Tibial nerve (tissue), 4 donors: Measurements from ENCODE around the gene ZNF597. TPM values are rescaled to one million over a fixed set of nuclear protein-coding genes. Genes with fewer than 3 reads are reported as not detected.
"Not testable (repeated sequence)": the region's sequence is repeated elsewhere in the genome, so short reads cannot be mapped to it uniquely, and the experiment has no call there.

Experiments
- DNase-seq, 2 donors: peaks; one replicate each; pipeline ENCODE4 v3.0.0-alpha.2; 2019; ENCODE audit warnings: low spot score in 2 of 2
- H3K27ac ChIP-seq, 4 donors: fragments of 200-600 bp; sonication (generic) in 3 of 4; one replicate each; pipeline ENCODE4 v1.5.1; 2017 to 2019; ENCODE audit warnings: mild to moderate bottlenecking in 1 of 4
- H3K27me3 ChIP-seq, 2 donors: fragments of 200-600 bp; sonication (generic) in 1 of 2; one replicate each; pipeline versions ENCODE4 v1.5.1 to v1.6.0; 2017 to 2019
- H3K36me3 ChIP-seq, 3 donors: fragments of 200-600 bp; sonication (generic); one replicate each; pipeline ENCODE4 v1.5.1; 2018 to 2019
- H3K4me1 ChIP-seq, 4 donors: fragments of 200-600 bp; sonication (generic) in 3 of 4; one replicate each; pipeline ENCODE4 v1.5.1; 2017 to 2019
- H3K4me3 ChIP-seq, 4 donors: fragments of 200-600 bp; sonication (generic) in 3 of 4; one replicate each; pipeline ENCODE4 v1.5.1; 2017 to 2019; ENCODE audit warnings: mild to moderate bottlenecking in 1 of 4, moderate library complexity in 1 of 4
- H3K9me3 ChIP-seq, 4 donors: fragments of 200-600 bp; sonication (generic) in 3 of 4; one replicate each; pipeline ENCODE4 v1.5.1; 2017 to 2019
- EP300 ChIP-seq, 2 donors: sonication (generic); formaldehyde crosslinking; IDR thresholded peaks; one replicate each; pipeline ENCODE4 v1.6.1; 2017; ENCODE audit warnings: antibody characterized with exemption in 2 of 2, mild to moderate bottlenecking in 1 of 2
- POLR2A ChIP-seq, 2 donors: fragments of 450-650 bp; IDR thresholded peaks; one replicate each; pipeline ENCODE4 v1.6.1; 2017; ENCODE audit warnings: antibody characterized with exemption in 2 of 2, mild to moderate bottlenecking in 2 of 2, moderate library complexity in 2 of 2
- WGBS, 2 donors: methylation state at CpG; one replicate each; pipeline ENCODE4 v1.1.5; 2018; 5-methylcytosine and 5-hydroxymethylcytosine counted together
- total RNA-seq, 4 donors: library from RNA; depleted of rRNA; stranded (reverse); fragments of >200 nt; gene quantifications; one replicate each; pipeline ENCODE4 v1.1.0, GENCODE V29; 2016
- TF ChIP-seq, protein P1 (sequence below), 5 experiments: fragments of 200-600 bp in 3 of 5; fragments of 450-650 bp in 2 of 5; sonication (generic) in 3 of 5; IDR thresholded peaks; one replicate each; pipeline ENCODE4 v1.5.1; 2016 to 2019; ENCODE audit warnings: antibody characterized with exemption in 5 of 5, mild to moderate bottlenecking in 3 of 5, moderate library complexity in 2 of 5

Gene ZNF597
- total RNA-seq, 4 donors from 2014 or later = 2.2 to 3.1 (median 2.7) TPM

DNA sequence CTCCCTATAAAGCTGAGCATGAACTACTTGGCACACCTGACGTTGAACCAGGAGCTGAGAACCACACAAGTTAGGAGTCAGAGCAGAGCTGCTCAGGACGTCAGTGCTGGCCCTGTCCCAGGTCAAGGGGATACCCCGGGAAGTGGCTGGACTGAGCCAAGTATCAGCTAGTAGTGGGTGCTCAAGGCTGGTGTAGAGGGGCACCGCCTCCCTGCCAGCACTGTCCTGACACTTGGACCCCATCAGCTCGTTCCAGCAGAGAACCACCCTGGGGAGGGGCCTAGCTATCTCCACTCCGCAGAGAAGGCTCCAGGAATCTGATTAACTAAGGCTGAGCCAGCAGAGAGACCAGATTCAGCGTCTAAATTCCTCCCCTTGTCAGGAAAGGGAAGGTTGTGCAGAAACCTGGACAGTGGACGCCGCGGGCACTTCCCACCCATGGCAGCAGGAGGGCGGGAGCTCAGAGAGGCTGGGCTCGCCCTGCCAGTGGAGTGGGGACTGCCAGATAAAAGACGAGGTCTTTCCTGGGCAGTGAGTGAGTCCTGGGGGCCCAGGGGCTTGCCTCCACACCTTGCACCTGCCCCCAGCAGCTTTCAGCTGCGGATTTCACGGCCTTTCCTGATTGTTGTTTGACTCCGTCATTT lies 31.0 kb upstream of the ZNF597 start:
- Histone ChIP-seq H3K9me3 (no peaks in the 10 kb centered on the region), H3K36me3 (peaks cover 0 to 49% (median 0%) of the 10 kb centered on the region in 3 donors), H3K4me3 (no peak overlapping the region), H3K4me1 (peaks cover 0 to 26% (median 0%) of the 10 kb centered on the region in 4 donors), H3K27me3 (no peaks in the 10 kb centered on the region), H3K27ac (no peak overlapping the region)
- 75 to 86% methylated on average over 13 to 16 of the region's 16 CpGs for WGBS, 2 donors
- TF ChIP-seq EP300 (IDR thresholded peaks at IDR 0.05) (no peak), POLR2A (IDR thresholded peaks at IDR 0.05) (no peak)
- TF ChIP-seq, protein P1, sequence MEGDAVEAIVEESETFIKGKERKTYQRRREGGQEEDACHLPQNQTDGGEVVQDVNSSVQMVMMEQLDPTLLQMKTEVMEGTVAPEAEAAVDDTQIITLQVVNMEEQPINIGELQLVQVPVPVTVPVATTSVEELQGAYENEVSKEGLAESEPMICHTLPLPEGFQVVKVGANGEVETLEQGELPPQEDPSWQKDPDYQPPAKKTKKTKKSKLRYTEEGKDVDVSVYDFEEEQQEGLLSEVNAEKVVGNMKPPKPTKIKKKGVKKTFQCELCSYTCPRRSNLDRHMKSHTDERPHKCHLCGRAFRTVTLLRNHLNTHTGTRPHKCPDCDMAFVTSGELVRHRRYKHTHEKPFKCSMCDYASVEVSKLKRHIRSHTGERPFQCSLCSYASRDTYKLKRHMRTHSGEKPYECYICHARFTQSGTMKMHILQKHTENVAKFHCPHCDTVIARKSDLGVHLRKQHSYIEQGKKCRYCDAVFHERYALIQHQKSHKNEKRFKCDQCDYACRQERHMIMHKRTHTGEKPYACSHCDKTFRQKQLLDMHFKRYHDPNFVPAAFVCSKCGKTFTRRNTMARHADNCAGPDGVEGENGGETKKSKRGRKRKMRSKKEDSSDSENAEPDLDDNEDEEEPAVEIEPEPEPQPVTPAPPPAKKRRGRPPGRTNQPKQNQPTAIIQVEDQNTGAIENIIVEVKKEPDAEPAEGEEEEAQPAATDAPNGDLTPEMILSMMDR (IDR thresholded peaks at IDR 0.05) = no peak
- no peak for DNase-seq

DNA sequence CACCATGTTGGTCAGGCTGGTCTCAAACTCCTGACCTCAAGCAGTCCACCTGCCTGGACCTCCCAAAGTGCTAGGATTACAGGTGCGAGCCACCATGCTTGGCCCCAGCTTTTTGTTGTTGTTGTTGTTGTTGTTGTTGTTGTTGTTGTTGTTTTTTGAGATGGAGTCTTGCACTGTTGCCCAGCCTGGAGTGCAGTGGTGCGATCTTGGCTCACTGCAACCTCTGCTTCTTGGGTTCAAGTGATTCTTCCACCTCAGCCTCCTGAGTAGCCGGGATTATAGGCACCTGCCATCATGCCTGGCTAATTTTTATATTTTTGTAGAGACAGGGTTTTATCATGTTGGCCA lies 30.3 kb upstream of the ZNF597 start:
- H3K27me3 ChIP-seq, H3K9me3 ChIP-seq, H3K27ac ChIP-seq, DNase-seq, H3K4me3 ChIP-seq: not testable (repeated sequence)
- WGBS, 2 donors = 75 to 80% methylated on average over 3 of the region's 3 CpGs
- Histone ChIP-seq H3K4me1 (peaks cover 0 to 33% (median 1%) of the 10 kb centered on the region in 4 donors), H3K36me3 (peaks cover 0 to 42% (median 0%) of the 10 kb centered on the region in 3 donors)

DNA sequence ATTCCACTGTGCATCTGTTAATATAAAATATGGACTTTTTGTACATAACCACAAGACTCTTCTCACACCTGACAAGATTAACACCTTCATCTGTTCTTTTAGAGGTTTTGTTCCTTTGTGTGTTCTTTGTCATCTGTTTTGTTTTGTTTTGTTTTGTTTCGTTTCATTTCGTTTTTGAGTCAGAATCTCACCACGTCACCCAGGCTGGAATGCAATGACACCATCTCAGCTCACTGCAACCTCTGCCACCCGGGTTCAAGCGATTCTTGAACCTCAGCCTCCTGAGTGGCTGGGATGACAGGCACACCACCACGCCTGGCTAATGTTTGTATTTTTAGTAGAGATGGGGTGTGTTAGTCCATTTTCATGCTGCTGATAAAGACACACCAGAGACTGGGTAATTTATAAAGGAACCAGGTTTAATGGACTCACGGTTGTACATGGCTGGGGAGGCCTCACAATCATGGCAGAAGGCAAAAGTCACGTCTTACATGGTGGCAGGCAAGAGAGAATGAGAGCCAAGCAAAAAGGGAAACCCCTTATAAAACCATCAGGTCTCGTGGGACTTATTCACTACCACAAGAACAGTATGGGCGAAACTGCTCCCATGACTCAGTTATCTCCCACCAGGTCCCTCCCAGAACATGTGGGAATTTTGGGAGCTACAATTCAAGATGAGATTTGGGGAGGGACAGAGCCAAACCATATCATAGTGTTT lies 29.7 kb upstream of the ZNF597 start:
- Histone ChIP-seq H3K4me3 (no peak overlapping the region), H3K27ac (no peak overlapping the region), H3K9me3 (no peaks in the 10 kb centered on the region), H3K4me1 (peaks cover 0 to 35% (median 2%) of the 10 kb centered on the region in 4 donors), H3K36me3 (peaks cover 0 to 37% (median 0%) of the 10 kb centered on the region in 3 donors), H3K27me3 (no peaks in the 10 kb centered on the region)
- no peak for DNase-seq
- TF ChIP-seq, protein P1 (IDR thresholded peaks at IDR 0.05) = no peak
- TF ChIP-seq EP300 (IDR thresholded peaks at IDR 0.05) = no peak
- TF ChIP-seq POLR2A (IDR thresholded peaks at IDR 0.05) = no peak
- WGBS, 2 donors = 77 to 80% methylated on average over 10 of the region's 10 CpGs

- 87 to 89% methylated on average over 20 of the region's 20 CpGs for WGBS, 2 donors
- no peak overlapping the region for H3K4me3 ChIP-seq
- no peak overlapping the region for H3K27ac ChIP-seq
- H3K27me3 ChIP-seq = no peaks in the 10 kb centered on the region
- peaks cover 0 to 49% (median 2%) of the 10 kb centered on the region in 4 donors for H3K4me1 ChIP-seq
- H3K36me3 ChIP-seq = peaks cover 0 to 34% (median 0%) of the 10 kb centered on the region in 3 donors
- no peaks in the 10 kb centered on the region for H3K9me3 ChIP-seq
- DNase-seq = no peak
- TF ChIP-seq POLR2A (IDR thresholded peaks at IDR 0.05) (no peak), EP300 (IDR thresholded peaks at IDR 0.05) (no peak)
- TF ChIP-seq, protein P1 (IDR thresholded peaks at IDR 0.05) = no peak
Observed at GRCh38 chr16:3471518-3472176, 28.3 kb upstream of the ZNF597 start.

DNA sequence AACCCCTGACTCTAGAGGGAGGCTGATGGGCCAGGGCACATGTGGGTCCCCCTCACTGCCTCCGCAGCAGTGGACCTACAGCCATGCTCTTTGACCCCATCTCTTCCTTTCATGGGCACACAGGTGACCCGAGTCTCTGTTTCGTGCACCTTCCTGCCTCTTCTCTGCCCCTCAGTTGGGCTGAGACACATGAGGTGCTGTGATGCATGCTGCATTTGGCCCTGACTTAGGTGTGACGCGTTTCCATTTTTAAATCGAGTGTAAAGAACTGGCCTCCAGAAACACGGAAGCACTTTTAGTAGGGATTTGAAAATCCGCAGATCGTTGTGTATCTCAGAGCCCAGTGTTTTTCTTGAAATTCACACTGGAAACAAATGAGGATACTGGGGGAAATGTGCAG lies 27.4 kb upstream of the ZNF597 start:
- WGBS, 2 donors = 80 to 84% methylated on average over 9 of the region's 9 CpGs
- Histone ChIP-seq H3K27me3 (no peaks in the 10 kb centered on the region), H3K27ac (no peak overlapping the region), H3K4me1 (peaks cover 0 to 58% (median 2%) of the 10 kb centered on the region in 4 donors), H3K36me3 (peaks cover 0 to 34% (median 0%) of the 10 kb centered on the region in 3 donors), H3K4me3 (no peak overlapping the region), H3K9me3 (no peaks in the 10 kb centered on the region)
- no peak for TF ChIP-seq EP300 (IDR thresholded peaks at IDR 0.05)
- TF ChIP-seq POLR2A (IDR thresholded peaks at IDR 0.05) = no peak
- TF ChIP-seq, protein P1 (IDR thresholded peaks at IDR 0.05) = no peak
- DNase-seq = no peak
